H1 (cell line): Measurements from ENCODE around the gene PPIL6. TPM values are rescaled to one million over a fixed set of nuclear protein-coding genes. Genes with fewer than 3 reads are reported as not detected.

Source experiments
- CTCF ChIA-PET: fragments of 300-600 bp; sonication (Branson Sonifier 250); formaldehyde crosslinking; loops from one replicate; lab custom pipeline; 2021; ENCODE audit not compliant: partially characterized antibody; lab: Charles Lee
- POLR2A ChIA-PET: fragments of 300-600 bp; sonication (Branson Sonifier 250); formaldehyde crosslinking; loops from one replicate; lab custom pipeline; 2021; ENCODE audit warnings: inconsistent platforms; ENCODE audit not compliant: partially characterized antibody; lab: Charles Lee
- DNase-seq, 2 experiments: peaks; one replicate each; pipeline versions ENCODE4 v3.0.0 to v3.0.0-alpha.2; 2010 to 2022; ENCODE audit warnings: low spot score in 2 of 2, low read depth in 1 of 2, mixed read lengths in 1 of 2
- FAIRE-seq: peaks from 2 replicates; lab custom pipeline; 2011; peaks lifted over from hg19 to GRCh38; lab: Jason Lieb, UNC
- H2AFZ ChIP-seq: 2 replicates; pipeline ENCODE4 v1.8.1; 2012; ENCODE audit warnings: low read length, inconsistent platforms
- H2AK5ac ChIP-seq: 2 replicates; pipeline ENCODE4 v1.6.1; 2013; ENCODE audit warnings: low read depth, low read length
- H2BK120ac ChIP-seq: replicated peaks from 2 replicates; pipeline ENCODE3; 2013; ENCODE audit warnings: low read depth, low read length, inconsistent platforms
- H2BK12ac ChIP-seq: 2 replicates; pipeline ENCODE4 v1.6.1; 2013; ENCODE audit warnings: low read depth, low read length
- H2BK15ac ChIP-seq: 2 replicates; pipeline ENCODE4 v1.6.1; 2013; ENCODE audit warnings: low read length
- H2BK20ac ChIP-seq: 2 replicates; pipeline ENCODE4 v1.6.1; 2013; ENCODE audit warnings: low read length
- H2BK5ac ChIP-seq: 2 replicates; pipeline ENCODE4 v1.6.1; 2013; ENCODE audit warnings: low read depth, low read length
- H3K14ac ChIP-seq: 2 replicates; pipeline ENCODE4 v1.6.1; 2013; ENCODE audit warnings: inconsistent platforms; ENCODE audit not compliant: insufficient read length
- H3K18ac ChIP-seq: 2 replicates; pipeline ENCODE4 v1.6.1; 2013; ENCODE audit warnings: low read length; ENCODE audit errors: extremely low read depth
- H3K23ac ChIP-seq: 2 replicates; pipeline ENCODE4 v1.6.1; 2013; ENCODE audit warnings: inconsistent platforms; ENCODE audit not compliant: insufficient read length
- H3K23me2 ChIP-seq: 2 replicates; pipeline ENCODE4 v1.6.1; 2013; ENCODE audit warnings: low read depth, low read length
- H3K27ac ChIP-seq: 2 replicates; pipeline ENCODE4 v1.6.1; 2011; ENCODE audit warnings: low read depth, low read length, inconsistent platforms
- H3K27me3 ChIP-seq, 4 experiments: replicated peaks in 1 of 4; 1 replicate in 1 of 4; 2 replicates in 3 of 4; pipeline versions ENCODE4 v1.6.1 to v1.8.1; 2011 to 2013; ENCODE audit warnings: low read length in 3 of 4, mild to moderate bottlenecking in 3 of 4, inconsistent platforms in 2 of 4, mixed read lengths in 2 of 4, moderate library complexity in 1 of 4; ENCODE audit not compliant: control insufficient read depth in 3 of 4, insufficient read depth in 3 of 4; ENCODE audit errors: extremely low read depth in 1 of 4
- H3K36me3 ChIP-seq, 4 experiments: 2 replicates each; pipeline versions ENCODE4 v1.6.1 to v1.8.1; 2011 to 2013; ENCODE audit warnings: mild to moderate bottlenecking in 4 of 4, low read length in 3 of 4, moderate library complexity in 2 of 4, control low read depth in 1 of 4, inconsistent platforms in 1 of 4; ENCODE audit not compliant: insufficient read depth in 4 of 4, control insufficient read depth in 2 of 4
- H3K4ac ChIP-seq: replicated peaks from 2 replicates; pipeline ENCODE3; 2013; ENCODE audit warnings: low read length, low read depth, mixed read lengths, inconsistent platforms; ENCODE audit not compliant: insufficient read length
- H3K4me1 ChIP-seq, 4 experiments: replicated peaks in 1 of 4; 1 replicate in 1 of 4; 2 replicates in 3 of 4; pipeline versions ENCODE4 v1.6.1 to v1.8.1; 2011 to 2013; ENCODE audit warnings: low read length in 3 of 4, inconsistent platforms in 2 of 4, mixed read lengths in 1 of 4; ENCODE audit not compliant: insufficient read depth in 4 of 4, control insufficient read depth in 3 of 4
- H3K4me2 ChIP-seq, 2 experiments: 2 replicates each; pipeline versions ENCODE4 v1.6.1 to v1.8.1; 2011 to 2013; ENCODE audit warnings: low read depth in 2 of 2, low read length in 2 of 2, control low read depth in 1 of 2, inconsistent platforms in 1 of 2, mild to moderate bottlenecking in 1 of 2; ENCODE audit not compliant: insufficient read depth in 1 of 2
- H3K4me3 ChIP-seq, 4 experiments: fragments of 200-600, 300-600 bp in 1 of 4; sonication (generic), shearing (Covaris generic), sonication (Bioruptor Twin) in 1 of 4; 2 replicates each; pipeline versions ENCODE4 v1.5.1 to v1.8.1; 2011 to 2016; ENCODE audit warnings: low read length in 4 of 4, low read depth in 3 of 4, control low read depth in 2 of 4, inconsistent platforms in 2 of 4, mild to moderate bottlenecking in 2 of 4, mixed read lengths in 1 of 4, moderate library complexity in 1 of 4; ENCODE audit not compliant: insufficient read depth in 2 of 4; ENCODE audit errors: extremely low read depth in 1 of 4
- H3K56ac ChIP-seq: replicated peaks from 2 replicates; pipeline ENCODE3; 2013; ENCODE audit warnings: low read depth, mild to moderate bottlenecking, mixed read lengths, low read length, inconsistent platforms; ENCODE audit not compliant: insufficient read length
- H3K79me1 ChIP-seq: 2 replicates; pipeline ENCODE4 v1.6.1; 2013; ENCODE audit warnings: low read depth, low read length, control low read depth
- H3K79me2 ChIP-seq, 2 experiments: 2 replicates each; pipeline versions ENCODE4 v1.6.1 to v1.8.1; 2012 to 2013; ENCODE audit warnings: low read length in 2 of 2, mild to moderate bottlenecking in 2 of 2, inconsistent platforms in 1 of 2; ENCODE audit not compliant: insufficient read depth in 2 of 2, control insufficient read depth in 1 of 2
- H3K9ac ChIP-seq, 4 experiments: replicated peaks in 1 of 4; 1 replicate in 1 of 4; 2 replicates in 3 of 4; pipeline versions ENCODE4 v1.6.1 to v1.8.1; 2011 to 2013; ENCODE audit warnings: low read depth in 3 of 4, low read length in 3 of 4, control low read depth in 2 of 4, mild to moderate bottlenecking in 2 of 4, moderate library complexity in 2 of 4, inconsistent platforms in 1 of 4; ENCODE audit errors: extremely low read depth in 1 of 4
- H3K9me3 ChIP-seq, 2 experiments: 2 replicates each; pipeline versions ENCODE4 v1.6.1 to v1.8.1; 2012 to 2013; ENCODE audit warnings: mild to moderate bottlenecking in 2 of 2, moderate library complexity in 2 of 2, control low read depth in 1 of 2, inconsistent platforms in 1 of 2, low read depth in 1 of 2, low read length in 1 of 2, mixed read lengths in 1 of 2; ENCODE audit not compliant: insufficient read depth in 2 of 2
- H4K20me1 ChIP-seq, 2 experiments: replicated peaks in 1 of 2; 2 replicates each; pipeline versions ENCODE3 to v1.8.1; 2011 to 2013; ENCODE audit warnings: inconsistent platforms in 2 of 2, low read length in 2 of 2, mild to moderate bottlenecking in 1 of 2; ENCODE audit not compliant: insufficient read depth in 2 of 2, control insufficient read depth in 1 of 2
- H4K5ac ChIP-seq: 2 replicates; pipeline ENCODE4 v1.6.1; 2013; ENCODE audit warnings: low read length, low read depth, mixed read lengths, inconsistent platforms; ENCODE audit not compliant: insufficient read length
- H4K8ac ChIP-seq: 2 replicates; pipeline ENCODE4 v1.8.0; 2013; ENCODE audit warnings: mild to moderate bottlenecking, moderate library complexity, low read length, inconsistent platforms; ENCODE audit not compliant: insufficient read depth; ENCODE audit errors: extremely low read depth
- H4K91ac ChIP-seq: replicated peaks from 2 replicates; pipeline ENCODE3; 2013; ENCODE audit warnings: low read length, mixed read lengths, inconsistent platforms; ENCODE audit not compliant: insufficient read length
- RBBP5 ChIP-seq: IDR thresholded peaks from 2 replicates; pipeline ENCODE4 v1.7.1; 2012; ENCODE audit warnings: low read depth, mild to moderate bottlenecking, inconsistent platforms, low read length, moderate library complexity, borderline replicate concordance
- WGBS, 2 experiments: shearing (Covaris generic) in 1 of 2; methylation state at CpG; one replicate each; pipeline versions ENCODE4 v1.1.6 to v1.1.7; 2013 to 2015; ENCODE audit warnings: low lambda C conversion rate in 2 of 2, mixed read lengths in 2 of 2, inconsistent platforms in 1 of 2, low coverage in 1 of 2, missing lambda C conversion rate in 1 of 2; ENCODE audit not compliant: insufficient replicate concordance in 2 of 2, insufficient coverage in 1 of 2, insufficient read length in 1 of 2; ENCODE audit errors: extremely low coverage in 1 of 2, missing lambda C conversion rate in 1 of 2; 5-methylcytosine and 5-hydroxymethylcytosine counted together
- polyA plus RNA-seq, 7 experiments: library from polyadenylated mRNA; depleted of rRNA in 3 of 7; stranded (reverse) in 5 of 7; unstranded in 2 of 7; fragments of >200 nt in 5 of 7; fragments of 200-250 nt in 2 of 7; gene quantifications; 1 replicate in 5 of 7; 2 replicates in 1 of 7; 4 replicates in 1 of 7; pipeline versions ENCODE4 v1.2.1 to v1.2.3, GENCODE V29; 2011 to 2013; ENCODE audit warnings: missing spikeins in 2 of 7, mixed read lengths in 2 of 7
- total RNA-seq: library from RNA; stranded (reverse); fragmentation: NEBNext Ultra II Directional; extraction: Animal tissue kit (Norgen Biotek cat#: 25700); gene quantifications from 2 replicates; pipeline ENCODE4 v1.2.1, GENCODE V29; 2021

PPIL6 gene
- total and polyA plus RNA-seq, 2 of the 8 experiments (the other 6 are each of a cell fraction or from before 2014, with no cell fraction given) = 0.42 to 1.3 TPM

DNA sequence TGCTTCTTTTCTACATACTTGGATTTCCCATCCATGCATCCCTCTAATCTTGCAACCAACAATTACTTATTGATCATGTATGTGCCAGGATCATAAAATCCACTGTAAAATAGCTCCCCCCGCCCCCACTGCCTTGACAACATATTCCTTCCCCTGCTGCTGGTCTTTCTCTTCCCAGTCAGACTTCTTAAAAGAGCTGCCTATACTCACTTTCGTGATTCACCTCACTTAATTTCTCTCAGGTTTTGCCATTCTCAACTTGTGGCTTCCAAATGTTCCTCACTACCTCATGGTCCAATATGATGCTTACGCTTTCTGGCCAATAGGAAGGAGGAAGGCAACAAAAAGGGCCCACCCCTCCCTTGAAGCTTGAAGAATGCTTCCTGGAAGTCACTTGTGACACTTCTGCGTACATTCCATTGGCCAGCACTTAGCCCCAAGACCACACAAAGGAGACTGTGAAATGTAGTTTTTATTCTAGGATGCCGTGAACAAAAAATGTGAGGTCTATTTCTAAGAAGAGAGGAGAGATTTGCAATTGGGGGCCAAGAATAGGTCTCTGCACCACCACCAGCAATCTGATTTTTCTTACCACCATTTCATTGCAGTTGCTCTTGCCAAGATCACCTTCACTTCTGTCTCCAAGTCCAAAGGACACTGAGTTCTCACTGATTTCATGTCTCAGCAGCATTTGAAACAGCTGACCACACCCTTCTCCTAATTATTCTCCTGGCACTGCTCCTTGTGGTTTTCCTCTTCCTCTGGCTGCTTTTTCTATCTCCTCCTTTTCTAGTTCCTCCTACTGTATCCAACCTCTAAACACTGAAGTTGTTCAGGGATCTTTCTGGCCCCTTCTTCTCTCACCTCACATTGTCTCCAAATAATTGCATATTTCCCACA is 88.9 kb downstream of the PPIL6 start:
- no peak for FAIRE-seq
- POLR2A ChIA-PET = interaction anchor here (1.1 to 3.1 kb wide), 4 partner anchors 11 to 105 kb away, joined by 3 to 12 read pairs (median 4); no protein-coding TSS in a partner anchor
- peaks cover 0 to under 1% (median under 1%) of the 10 kb centered on the region in 4 experiments; a peak in 4 of 8 replicates for H3K36me3 ChIP-seq

More for the DNA sequence above, 88.9 kb downstream of the PPIL6 start:
- Histone ChIP-seq H3K4me2 (no peak overlapping the region), H3K79me1 (no peaks in the 10 kb centered on the region), H3K14ac (no peak overlapping the region), H3K9ac (no peak overlapping the region), H2BK120ac (no peak overlapping the region), H3K23me2 (no peaks in the 10 kb centered on the region), H4K20me1 (no peaks in the 10 kb centered on the region), H4K91ac (no peak overlapping the region), H3K9me3 (peaks cover 2 to 5% of the 10 kb centered on the region in 2 experiments; a peak in 1 of 4 replicates), H2AK5ac (no peak overlapping the region), H3K27ac (no peak overlapping the region), H2BK5ac (no peak overlapping the region), H2BK20ac (no peak overlapping the region), H3K4me1 (no peaks in the 10 kb centered on the region), H4K5ac (no peak overlapping the region), H2AFZ (no peak overlapping the region)
- TF ChIP-seq RBBP5 = no peak
- TF ChIP-seq, all 59 proteins: peak for 0
- whole genome bisulfite sequencing, 2 experiments = 91% methylated on average over 5 of the region's 5 CpGs; no CpG with 5 or more reads in 1 of the 2 experiments
- Histone ChIP-seq H3K27me3 (no peaks in the 10 kb centered on the region), H3K56ac (no peak overlapping the region), H2BK15ac (no peak overlapping the region), H3K79me2 (no peaks in the 10 kb centered on the region), H3K18ac (no peak overlapping the region), H3K4me3 (no peak overlapping the region), H3K23ac (no peak overlapping the region), H2BK12ac (no peak overlapping the region), H3K4ac (no peak overlapping the region), H4K8ac (no peak overlapping the region)
- CTCF ChIA-PET = interaction anchor here (1.0 to 1.7 kb wide), 4 partner anchors 25 to 164 kb away, joined by 3 to 7 read pairs (median 5); no protein-coding TSS in a partner anchor
- no peak for DNase-seq
